GM19238 (cell line): ENCODE measurements around the gene WNT16.

Source experiments
- DNase-seq: peaks from one replicate; pipeline ENCODE4 v3.0.0; 2011; ENCODE audit warnings: low spot score; ENCODE audit not compliant: insufficient read length

The WNT16 gene

DNA sequence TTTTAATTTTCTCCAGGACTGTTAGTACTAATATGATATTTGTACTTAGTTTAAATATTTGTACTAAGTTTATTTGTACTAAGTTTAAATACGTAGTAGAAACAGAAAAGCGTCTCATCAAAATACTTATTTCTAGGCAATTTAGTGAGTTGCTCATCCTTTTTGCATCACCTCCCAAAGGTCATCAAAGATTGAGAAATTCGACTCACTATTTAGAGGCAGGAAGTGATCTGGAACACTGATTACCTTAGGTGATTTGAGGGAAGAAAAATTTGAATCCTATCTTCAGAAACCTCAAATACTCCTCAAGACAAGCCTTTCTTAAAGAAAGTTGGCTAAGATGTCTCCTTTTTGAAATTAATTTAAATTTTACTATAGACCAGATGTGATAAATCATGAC, 14.5 kb downstream of the WNT16 start:
- no peak for DNase-seq

DNA sequence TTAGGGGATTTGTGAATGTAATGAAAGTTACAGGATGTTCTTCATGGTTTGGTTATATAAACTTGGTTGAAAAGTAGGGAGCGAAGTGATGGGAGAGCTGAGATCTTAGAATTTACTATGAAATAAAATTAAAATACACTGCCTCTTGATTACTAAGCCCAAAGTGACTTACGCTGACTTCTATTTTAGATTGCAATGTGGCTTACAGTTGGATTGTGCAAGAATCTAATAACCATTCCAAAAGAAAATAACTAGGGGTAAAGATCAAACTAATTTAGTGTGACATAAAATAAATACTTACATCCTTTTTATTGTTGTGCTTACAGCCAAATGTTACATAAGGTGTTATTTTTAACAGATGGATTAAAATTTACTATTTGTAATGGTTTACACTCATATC, 15.3 kb downstream of the WNT16 start:
- DNase-seq: no peak

DNA sequence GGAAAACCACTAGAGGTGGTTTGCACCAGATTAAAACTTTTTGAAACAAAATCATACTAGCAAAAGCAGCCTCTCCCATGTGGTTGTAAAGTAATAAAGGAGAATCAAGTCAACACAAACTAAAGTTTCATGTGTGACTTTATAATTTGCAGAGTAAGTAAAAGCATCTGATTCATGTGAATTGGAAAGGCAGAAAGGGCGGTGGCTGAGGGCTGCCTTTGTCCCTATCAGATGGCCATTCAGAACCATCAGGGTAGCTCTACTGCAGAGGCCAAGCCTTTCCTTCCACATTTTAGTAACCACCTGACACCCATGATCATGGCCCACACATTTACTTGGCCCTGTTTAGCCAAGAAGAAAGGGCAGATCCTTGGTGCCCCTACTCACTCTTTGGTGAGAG, 15.7 kb downstream of the WNT16 start:
- no peak for DNase-seq

DNA sequence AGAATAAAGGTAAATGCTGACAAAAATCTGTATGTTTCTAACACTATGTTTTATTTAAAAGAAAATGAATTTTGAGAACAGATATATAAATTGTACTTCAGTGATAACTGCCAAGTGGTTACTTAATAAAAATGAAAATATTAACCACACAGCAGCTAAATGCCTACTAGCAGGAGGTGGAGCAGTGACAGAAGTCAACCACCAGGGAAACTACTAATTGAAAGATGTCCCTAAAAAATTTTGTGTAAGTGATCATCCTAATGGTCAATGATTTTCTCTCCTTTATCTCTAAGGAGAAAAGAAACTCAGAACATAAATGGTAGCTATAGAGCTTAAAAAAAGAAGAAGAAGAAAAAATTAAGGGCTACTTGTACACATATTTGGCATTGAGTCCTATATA, 22.9 kb downstream of the WNT16 start:
- DNase-seq: no peak

DNA sequence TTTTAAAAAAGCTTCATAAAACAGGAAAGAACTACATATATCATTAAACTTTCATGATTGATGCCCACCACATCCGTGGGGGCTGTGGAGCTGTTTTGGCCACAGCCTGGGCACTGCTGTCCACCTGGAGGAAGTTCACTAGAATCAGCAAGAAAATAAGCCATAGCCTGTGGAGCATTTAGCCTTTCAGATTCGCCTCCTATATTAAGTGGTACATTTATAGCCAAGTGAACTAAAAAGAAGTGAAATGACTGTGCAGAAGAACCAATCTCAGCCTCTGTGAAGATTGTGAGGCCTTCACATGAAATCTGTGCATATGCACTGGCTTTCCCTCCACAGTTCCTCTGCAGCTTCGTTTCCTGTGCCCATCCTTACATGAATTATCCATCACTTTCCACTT, 23.5 kb downstream of the WNT16 start:
- DNase-seq: no peak

DNA sequence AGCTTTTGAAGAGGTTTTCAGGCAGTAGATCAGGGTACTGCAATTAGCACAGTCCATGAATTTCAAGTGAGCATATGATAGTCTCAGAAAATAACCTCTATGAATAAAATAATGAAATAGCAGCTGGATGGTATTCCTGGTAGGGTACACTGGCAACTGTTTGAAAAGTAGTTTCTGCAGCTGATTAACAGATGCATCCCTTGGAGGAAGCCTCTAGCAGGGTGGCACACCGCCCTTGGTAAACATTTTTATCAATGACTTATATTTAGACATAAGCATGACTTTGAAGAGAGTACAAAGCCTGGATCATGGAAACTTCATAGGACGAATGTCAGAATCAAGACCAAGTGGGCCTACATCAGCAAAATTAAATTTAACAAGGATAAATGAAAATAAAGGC, 26.8 kb downstream of the WNT16 start:
- DNase-seq: no peak

DNA sequence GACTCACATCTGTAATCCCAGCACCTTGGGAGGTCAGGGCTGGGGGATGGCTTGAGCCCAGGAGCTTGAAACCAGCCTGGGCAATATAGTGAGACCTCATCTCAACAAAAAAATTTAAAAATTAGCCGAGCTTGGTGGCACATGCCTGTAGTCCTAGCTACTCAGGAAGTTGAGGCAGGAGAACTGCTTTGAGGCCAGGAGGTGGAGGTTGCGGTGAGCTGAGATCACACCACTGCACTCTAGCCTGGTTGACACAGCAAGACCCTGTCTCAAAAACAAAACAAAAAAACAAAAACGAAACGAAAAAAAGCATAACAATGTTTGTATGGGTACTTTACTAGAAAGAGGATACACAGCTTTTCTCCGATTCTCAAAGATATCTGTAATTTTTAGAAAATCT, 31.8 kb downstream of the WNT16 start:
- DNase-seq: no peak

DNA sequence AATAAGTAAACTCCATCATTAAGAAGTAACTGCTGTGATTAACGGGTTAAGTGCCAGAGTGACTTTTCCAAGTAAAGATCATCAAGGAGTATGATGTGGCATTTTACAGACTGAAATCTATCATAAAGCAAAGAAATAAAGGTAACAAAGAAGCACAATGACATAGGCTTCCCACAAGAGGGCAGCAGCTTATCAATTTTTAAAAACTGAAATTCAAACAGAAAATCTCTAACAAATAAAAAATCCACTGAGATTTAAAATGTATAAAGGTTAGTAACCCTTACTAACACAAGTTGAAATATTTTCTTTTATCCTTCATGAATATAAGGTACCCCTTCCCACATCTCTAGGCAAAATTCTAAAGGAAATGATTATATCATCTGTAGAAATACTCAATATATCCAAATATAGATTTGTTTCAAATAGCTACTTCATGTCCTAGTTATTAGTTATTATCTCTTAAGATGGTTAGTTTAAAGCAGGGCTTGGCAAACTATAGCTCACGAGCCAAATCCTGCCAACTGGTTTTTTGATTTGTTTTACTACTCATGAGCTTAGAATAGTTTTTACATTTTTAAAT, 38.1 kb downstream of the WNT16 start:
- DNase-seq: no peak

DNA sequence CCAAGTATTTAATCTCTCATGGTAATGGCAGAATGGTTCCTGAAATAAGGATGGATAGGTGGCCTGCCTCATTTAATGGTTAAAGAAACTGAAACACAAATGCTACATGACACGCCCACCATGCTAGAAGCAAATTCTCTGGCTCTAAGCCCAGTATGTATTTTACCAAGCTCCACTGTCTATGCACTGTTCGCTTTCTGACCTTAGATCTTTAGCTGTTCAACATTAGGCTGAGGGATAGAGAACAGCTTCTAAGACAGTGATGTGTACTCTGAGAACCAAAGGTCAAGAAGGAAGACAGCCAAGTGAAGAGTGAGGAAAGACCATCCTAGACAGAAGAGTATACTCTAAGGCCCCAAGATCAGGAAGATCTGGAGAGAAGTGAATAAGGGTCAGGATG, 40.7 kb downstream of the WNT16 start:
- no peak for DNase-seq

DNA sequence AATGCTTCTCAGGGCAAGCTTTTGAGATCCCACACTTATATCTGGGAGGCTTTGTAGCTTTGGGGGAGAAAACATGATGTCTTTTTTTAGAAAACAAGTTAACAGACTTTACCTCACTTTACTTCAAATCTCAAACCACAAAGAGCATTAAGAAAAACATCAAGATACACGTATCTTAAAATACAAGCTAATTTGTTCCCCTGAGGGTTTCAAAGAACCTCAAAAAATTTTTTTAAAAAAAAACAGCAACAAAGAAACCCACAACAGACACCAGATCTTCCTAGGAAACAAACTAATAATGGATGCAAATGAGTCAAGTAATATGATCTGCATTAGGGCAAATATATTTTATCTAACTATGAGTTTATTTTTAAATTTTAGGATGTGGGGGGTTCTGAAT, 42.6 kb downstream of the WNT16 start:
- no peak for DNase-seq

DNA sequence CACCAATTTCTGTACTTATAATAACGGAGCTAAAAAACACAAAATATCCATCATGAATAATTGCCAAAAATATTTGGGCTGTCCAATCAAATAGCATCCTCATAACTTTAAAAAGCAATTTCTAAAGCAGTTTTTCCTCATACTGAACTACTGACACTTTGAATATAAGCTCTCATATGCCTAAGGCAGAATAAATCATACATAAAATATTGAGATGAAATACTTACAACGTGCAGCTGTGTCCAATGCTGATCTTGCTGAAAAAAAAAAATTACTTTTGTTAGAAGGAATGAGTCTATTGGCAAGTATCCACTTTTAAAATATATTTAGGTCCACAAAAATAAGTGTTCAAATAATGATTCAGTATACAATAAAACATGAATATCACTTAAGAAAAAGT, 43.1 kb downstream of the WNT16 start:
- no peak for DNase-seq

DNA sequence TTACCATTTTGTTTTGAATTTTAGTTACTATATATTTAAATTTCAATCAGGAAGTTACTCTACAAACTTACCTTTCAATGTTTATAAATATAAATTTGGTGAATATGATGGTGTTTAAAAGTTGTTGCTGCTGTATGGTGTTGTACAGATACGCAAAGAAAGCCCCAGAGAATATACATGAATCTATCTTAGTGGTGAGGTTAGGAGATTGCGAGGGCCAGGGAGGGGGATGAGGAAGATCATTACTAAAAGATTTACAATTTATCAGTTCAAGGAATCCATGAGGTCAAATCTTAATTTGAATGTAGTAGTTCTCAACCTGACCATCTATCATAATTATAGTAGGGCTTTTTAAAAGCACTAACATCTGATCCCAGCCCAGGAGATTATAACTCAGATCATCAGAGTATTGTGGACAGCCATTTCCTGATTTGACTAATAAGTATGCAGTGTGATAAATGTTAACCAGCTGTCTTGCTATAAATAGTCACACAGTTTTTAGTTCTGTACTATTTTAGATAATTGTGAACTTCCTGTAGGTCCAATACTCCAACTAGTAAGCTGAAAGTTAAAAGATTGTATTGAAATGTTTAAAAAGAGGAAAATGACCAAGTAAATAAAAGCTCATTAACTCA, 43.7 kb downstream of the WNT16 start:
- no peak for DNase-seq

DNA sequence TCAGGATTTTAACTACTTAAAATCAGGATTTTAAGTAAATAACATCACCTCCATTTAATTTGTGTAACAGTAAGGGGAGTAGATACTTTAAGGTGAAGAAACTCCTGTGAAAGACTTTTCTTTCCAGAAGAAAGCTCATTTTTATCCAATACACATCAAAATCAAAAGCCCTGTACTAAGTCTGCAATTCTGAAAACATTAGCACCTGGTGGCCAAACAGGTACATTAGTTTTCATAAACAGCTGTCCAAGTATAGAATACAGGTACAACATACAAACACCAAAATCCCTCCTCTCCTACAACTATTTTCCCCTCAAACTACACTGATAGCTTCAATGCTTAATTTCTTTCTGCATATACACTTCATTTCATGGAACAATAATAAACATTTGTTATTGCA, 44.4 kb downstream of the WNT16 start:
- DNase-seq: no peak

DNA sequence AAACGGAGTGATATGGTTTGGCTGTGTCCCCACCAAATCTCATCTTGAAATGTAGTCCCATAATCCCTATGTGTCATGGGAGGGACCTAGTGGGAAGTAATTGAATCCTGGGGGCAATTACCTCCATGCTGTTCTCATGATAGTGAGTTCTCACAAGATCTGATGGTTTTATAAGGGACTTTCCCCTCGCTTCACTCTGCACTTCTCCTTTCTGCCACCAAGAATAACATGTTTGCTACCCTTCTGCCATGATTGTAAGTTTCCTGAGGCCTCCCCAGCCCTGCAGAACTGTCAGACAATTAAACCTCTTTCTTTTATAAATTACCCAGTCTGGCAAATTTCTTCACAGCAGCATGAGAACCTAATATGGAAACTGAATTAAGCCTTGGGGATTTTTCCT, 48.2 kb downstream of the WNT16 start:
- DNase-seq: no peak

DNA sequence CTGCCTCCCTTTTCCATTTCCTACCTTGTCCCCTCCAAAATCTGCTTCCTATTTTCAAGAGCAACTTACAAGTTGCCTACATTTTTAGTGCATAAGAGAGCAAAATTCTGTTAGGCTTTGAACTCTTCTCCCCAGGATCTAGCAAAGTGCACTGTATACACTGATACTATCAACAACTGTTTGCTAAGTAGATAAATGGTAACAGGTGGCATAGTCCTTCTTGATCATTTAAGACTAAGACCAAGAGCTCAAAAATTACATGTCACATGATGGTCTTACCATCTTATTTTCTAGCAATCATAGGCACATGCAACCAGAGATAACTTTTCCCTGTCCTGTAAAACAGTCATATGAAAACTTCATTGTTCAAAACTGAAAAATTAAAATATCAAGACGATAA, 51.1 kb downstream of the WNT16 start:
- no peak for DNase-seq

DNA sequence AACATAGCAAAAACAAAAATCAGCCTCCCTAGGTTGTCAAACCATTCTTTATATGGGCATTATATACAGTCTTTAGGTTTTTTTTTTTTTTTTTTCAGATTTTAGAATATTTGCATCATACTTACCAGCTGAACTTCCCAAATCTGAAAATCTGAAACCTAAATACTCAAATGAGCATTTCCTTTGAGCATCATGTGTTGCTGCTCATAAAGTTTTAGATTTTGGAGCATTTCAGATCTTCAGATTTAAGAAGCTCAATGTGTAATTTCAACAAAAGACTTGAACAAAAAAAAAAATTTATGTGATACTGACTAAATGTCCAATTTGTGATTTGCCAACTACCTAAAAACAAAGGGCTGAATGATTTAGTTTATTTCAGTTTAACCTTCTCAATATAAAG, 53.7 kb downstream of the WNT16 start:
- DNase-seq: no peak

DNA sequence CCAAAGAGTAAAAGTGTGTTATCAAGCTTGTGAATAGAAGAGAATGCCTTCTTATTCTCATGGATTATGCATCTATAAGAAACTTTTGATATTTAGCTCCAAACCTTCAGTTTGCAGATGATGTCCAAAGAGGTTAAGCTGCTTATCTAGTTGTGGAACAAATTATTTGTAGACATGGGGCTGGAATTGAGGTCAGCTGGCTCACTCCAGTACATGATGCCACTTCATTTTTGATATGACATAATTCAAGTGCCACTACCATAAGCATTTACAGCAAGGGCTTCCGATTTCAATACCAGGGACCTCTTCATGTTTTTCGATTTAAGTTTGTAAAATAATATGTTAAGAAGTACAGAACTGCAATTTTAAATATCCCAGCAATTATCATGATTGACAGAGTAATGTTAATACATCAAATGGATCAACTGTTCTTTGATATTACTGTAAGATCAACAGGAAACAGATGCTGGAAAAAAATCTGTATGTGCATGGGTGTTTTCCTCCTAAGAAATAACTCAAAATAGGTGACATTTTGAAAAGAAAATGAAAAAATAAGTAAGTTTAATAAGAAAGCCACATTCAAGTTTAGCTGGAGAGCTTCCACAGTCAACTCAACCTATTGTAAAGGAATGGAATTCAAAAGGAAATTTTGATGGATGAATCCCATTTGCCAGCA, 54.6 kb downstream of the WNT16 start:
- no peak for DNase-seq

DNA sequence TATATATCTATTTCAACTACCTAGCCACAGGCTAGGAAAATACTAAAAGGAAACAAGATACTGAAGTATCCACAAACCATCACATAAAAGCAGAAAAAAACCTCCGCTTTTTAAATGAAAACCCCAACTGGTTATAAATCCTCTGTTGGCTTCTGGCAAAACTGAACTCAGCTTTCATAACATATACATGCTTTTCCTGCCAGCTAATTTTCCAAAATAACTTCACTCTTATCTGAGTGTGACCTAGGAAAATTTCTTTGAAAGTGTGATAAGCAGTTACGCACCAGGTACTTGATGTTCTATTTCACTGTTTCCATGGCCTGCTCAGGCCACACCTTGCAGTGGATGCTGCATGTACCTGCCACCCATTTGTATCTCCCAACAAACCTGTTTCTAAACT, 55.5 kb downstream of the WNT16 start:
- no peak for DNase-seq

DNA sequence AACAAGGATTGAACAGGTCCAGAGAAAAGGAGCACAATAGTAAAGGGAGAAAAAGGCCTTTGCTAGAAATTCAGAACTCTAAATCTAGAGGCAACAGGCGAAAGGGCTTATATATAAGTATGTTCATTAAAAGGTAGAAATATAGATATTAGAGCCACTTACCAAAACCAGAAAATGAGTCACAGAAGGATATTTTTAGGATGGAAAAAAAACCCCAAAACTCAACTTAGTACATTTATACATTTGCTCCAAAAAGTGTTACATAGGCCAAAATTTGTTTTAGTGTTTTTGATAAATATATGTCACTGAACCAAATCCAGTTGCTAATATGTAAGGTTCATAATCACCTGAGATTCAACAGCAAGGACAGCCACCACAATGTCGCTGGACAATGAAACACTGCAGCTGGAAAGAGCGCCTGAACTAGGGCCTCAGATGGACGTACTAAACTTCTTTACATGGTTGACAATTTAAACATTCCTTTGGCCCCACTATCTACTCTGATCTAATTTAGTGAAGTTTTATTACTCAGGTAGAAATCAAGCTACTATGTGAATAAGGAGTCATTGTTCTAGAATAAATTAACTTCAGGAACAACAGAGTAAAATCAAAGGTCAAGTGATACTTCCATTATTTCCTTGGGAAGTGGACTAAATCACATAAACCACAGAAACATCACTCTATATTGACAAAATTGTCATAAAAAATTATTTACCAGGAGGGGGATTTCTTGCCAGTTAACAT, 56.4 kb downstream of the WNT16 start:
- DNase-seq: no peak

DNA sequence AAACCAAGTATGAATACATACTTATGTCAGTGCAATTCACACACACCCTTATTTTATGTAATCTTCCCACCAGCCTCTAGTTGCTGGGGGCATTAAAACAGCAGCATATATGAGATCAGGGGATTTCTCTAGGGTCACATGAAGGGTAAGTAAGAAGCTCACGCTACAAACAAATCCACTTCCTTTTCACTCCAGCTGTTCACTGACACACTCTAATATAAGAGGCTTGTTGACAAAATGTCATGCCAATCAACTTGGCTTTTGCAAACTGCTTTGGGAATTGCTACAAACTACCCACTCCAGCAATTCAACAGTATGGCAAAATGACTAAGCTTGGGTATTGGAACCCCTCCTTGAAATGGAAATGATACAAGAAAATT, 57.0 kb downstream of the WNT16 start:
- no peak for DNase-seq

DNA sequence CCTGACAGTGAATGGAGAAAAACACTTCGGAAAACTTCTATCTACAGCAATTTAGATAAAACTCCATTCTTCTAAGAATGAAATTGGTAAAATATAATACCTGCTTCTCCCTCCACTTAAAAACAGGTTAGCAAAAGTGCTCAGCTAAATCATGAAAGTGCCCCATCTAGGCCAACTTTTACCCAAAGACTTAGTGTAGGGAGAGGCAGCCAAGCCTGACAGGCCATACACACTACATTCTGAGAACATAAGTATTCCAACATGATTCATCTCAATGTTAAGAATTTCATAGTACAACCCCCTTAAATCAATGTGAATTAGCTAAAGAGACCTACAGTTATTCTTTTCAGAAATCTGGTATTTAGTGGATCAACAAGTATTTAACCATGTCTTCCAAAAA, 60.1 kb downstream of the WNT16 start:
- DNase-seq: no peak

DNA sequence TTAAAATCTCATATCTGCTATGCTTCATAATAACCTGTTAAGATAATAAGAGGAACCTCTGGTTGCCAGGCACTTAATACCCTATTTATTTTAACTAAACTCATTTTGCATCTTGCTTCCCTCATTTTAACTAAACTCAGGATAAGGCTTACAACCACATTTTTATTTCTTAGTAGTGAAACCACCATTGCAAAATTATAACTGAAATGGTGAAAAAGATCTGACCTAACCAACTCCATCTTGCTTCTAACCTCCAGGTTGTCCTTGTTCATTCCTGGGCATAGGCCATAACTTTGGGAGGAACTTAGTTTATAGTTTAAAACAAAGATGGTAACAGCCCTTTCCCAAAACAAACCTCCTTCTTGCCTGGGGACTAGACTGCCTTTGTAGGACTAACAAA, 61.3 kb downstream of the WNT16 start:
- no peak for DNase-seq

DNA sequence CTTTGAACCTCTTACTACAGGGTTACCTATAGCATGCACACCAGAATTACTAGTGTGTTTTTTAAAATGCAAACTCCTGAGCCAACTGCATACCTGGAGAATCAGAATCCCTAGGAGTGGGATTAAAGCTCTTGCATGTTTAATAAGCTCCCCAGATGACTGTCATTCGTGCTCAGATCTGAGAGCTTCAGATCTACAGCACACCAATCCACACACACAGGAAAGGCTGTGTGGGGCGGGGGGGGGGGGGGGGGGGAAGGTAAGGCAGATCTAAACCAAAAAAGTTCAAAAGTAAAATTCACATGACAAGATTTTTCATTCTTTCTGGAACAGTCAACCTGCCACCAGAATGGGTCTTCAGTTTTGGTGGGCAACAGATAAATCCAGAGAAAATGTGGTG, 61.8 kb downstream of the WNT16 start:
- DNase-seq: no peak
